Amniotic epithelial cell (primary cell): ENCODE measurements around the gene SHC2.
"Not testable (repeated sequence)": the region's sequence is repeated elsewhere in the genome, so short reads cannot be mapped to it uniquely, and the experiment has no call there.

ENCODE experiments used
- DNase-seq: peaks from one replicate; pipeline ENCODE4 v3.0.0-alpha.2; 2010; ENCODE audit warnings: low read depth

SHC2 gene

GRCh38 chr19:469833-470232 lies 9.0 kb upstream of the SHC2 start:
- no peak for DNase-seq

- DNase-seq: no peak
Measured at GRCh38 chr19:468587-469256, 7.9 kb upstream of the SHC2 start.

GRCh38 chr19:467554-467953 lies 6.7 kb upstream of the SHC2 start:
- DNase-seq: no peak

- no peak for DNase-seq
Measured at GRCh38 chr19:465056-465816, 4.4 kb upstream of the SHC2 start.

- no peak for DNase-seq
Measured at GRCh38 chr19:464208-464545, 3.3 kb upstream of the SHC2 start.

- no peak for DNase-seq
Measured at GRCh38 chr19:463483-464207, 2.8 kb upstream of the SHC2 start.

- no peak for DNase-seq
Measured at GRCh38 chr19:461721-462551, 1.1 kb upstream of the SHC2 start.

- DNase-seq: peak; percentile 18
Measured at GRCh38 chr19:459724-460511, 915 bp downstream of the SHC2 start.

GRCh38 chr19:458091-459042 lies 2.5 kb downstream of the SHC2 start:
- DNase-seq: no peak

- DNase-seq: no peak
Measured at GRCh38 chr19:457636-458035, 3.2 kb downstream of the SHC2 start.

- no peak for DNase-seq
Measured at GRCh38 chr19:456547-457110, 4.2 kb downstream of the SHC2 start.

GRCh38 chr19:455851-456546 lies 4.8 kb downstream of the SHC2 start:
- DNase-seq: no peak

GRCh38 chr19:455031-455705 lies 5.7 kb downstream of the SHC2 start:
- DNase-seq: no peak

GRCh38 chr19:453606-454005 lies 7.2 kb downstream of the SHC2 start:
- DNase-seq: no peak

GRCh38 chr19:452829-453228 lies 8.0 kb downstream of the SHC2 start:
- no peak for DNase-seq

GRCh38 chr19:450912-451481 lies 9.8 kb downstream of the SHC2 start:
- not testable (repeated sequence) for DNase-seq

- DNase-seq: no peak
Measured at GRCh38 chr19:449916-450315, 10.9 kb downstream of the SHC2 start.

GRCh38 chr19:447816-448560 lies 12.8 kb downstream of the SHC2 start:
- DNase-seq: peak; percentile 24
